EL (cell line): ENCODE results near the gene ZNG1E.
"Not testable (repeated sequence)": the region's sequence is repeated elsewhere in the genome, so short reads cannot be mapped to it uniquely, and the experiment has no call there.

Experiments
- DNase-seq: peaks from one replicate; pipeline ENCODE4 v3.0.0-alpha.2; 2016

ZNG1E gene

DNA sequence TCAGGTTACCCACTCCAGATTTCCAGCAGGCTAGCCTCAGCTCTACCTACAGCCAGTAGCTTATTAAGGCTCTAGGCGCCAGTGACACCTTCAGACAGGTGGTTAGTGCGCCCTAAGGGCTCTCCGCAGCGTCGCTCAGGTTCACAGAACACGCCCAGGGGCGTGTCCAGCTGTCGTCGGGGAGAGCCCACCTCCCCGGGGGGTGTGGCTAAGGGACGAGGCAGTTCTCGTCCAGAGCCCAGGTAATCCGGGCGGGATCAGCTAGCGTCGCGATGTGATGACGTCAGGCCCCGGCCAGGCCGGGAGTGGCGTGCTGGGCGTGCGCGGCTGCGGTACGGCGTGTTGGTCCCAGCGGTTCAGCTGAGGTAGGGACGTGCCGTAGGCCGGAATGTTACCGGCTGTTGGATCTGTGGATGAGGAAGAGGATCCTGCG is at the start of gene ZNG1E:
Gene ZNG1E, plus strand, starts transcription at position 340 of the 433 bp plus-strand sequence. Its CDS starts 49 bp downstream, at position 389.
- not testable (repeated sequence) for DNase-seq

DNA sequence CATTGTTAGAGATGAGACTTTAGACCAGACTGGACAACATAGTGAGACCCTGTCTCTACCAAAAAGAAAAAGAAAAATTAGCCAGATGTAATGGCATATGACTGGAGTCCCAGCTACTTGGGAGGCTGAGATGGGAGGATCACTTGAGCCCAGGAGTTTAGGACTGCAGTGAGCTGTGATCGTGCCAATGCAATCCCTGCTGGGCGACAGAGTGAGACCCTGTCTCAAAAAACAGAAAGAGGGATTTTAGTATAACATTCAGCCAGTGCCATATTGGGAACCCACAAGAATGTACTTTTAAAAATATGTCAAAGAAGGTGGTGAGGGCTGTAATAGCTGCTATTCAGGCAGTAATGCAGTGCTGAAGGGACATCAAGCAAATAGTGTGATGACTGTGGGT is 2.1 kb upstream of the ZNG1E start:
- DNase-seq = not testable (repeated sequence)

DNA sequence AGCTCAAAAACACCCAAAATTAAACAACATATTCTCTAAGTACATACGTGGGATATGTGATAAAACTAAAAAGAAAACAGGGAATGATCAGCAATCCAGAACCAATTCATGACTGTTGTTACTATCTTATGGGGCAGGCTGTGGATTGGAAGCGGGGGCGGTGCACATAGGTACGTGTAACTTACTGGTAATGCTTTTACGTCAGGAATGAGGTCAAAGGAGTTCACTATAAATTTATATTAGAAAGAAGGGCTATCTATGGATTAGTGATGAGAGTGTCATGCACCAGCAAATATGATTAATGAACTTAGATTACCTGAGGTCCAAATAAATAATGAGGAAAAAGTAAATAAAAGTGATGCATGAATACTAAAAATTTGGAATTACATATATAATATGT is 710 bp upstream of the ZNG1E start:
- DNase-seq = not testable (repeated sequence)

DNA sequence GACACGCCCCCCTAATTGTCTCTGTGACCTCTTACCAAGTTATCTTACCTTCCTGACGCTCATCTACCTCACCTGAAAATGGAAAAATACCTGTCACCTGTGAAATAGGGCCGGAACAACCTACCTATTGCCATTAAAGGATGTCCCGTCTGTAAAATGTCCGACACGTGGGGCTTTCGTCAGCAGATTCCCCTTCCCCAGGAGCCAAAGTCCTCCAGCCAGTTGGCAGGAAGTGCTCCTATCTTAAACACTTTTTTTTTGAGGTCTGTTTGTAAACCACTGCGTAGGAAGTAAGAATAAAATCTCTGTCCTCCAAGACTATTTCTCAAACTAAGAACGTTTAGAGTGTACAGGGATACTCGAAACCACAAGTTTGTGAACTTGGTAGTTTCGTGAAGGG is 661 bp downstream of the ZNG1E start:
- DNase-seq = not testable (repeated sequence)

DNA sequence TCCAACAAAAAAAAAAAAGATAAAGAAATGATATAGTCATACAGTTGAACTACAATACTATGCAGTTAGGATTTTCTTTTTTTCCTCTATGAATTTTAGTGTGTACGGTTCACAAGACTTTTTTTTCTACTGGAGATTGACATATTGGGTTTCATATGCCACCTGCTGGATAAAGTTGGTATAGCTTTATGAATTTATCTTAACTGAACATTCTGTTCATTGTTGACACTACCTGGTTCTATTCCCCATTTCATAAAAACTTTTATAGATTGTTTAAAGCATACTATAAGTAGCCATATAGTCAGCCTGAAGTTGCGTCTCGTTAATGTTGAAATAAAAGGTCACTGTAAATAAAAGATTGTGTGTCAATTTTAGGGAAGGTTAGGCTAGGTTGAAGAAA is 2.8 kb downstream of the ZNG1E start:
- DNase-seq = not testable (repeated sequence)

DNA sequence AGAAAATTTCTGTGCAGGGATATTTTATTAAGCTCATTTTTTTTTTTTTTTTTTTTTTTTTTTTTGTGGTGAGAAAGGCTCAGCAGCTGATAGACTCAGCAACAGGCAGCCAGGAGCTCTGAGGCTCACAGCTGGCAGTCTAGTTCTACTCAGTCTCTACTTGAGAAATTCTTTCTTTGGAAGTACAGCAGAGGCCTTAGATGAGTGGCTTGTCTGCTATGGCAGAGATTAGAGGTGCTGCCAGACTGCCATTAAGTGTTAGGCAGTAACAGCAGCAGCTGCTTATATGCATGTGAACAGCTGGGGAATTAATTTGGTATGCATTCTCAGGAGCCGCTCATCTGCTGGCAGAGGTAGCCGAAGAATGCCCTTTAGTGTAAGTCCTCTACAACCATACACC is 27.8 kb downstream of the ZNG1E start:
- not testable (repeated sequence) for DNase-seq

DNA sequence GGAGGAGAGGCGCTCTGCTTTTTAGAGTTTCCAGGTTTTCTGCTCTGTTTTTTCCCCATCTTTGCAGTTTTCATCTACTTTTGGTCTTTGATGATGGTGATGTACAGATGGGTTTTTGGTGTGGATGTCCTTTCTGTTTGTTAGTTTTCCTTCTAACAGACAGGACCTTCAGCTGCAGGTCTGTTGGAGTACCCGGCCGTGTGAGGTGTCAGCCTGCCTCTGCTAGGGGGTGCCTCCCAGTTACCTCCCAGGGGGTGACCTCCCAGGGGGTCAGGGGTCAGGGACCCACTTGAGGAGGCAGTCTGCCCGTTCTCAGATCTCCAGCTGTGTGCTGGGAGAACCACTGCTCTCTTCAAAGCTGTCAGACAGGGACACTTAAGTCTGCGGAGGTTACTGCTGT is 38.7 kb downstream of the ZNG1E start:
- DNase-seq = not testable (repeated sequence)

DNA sequence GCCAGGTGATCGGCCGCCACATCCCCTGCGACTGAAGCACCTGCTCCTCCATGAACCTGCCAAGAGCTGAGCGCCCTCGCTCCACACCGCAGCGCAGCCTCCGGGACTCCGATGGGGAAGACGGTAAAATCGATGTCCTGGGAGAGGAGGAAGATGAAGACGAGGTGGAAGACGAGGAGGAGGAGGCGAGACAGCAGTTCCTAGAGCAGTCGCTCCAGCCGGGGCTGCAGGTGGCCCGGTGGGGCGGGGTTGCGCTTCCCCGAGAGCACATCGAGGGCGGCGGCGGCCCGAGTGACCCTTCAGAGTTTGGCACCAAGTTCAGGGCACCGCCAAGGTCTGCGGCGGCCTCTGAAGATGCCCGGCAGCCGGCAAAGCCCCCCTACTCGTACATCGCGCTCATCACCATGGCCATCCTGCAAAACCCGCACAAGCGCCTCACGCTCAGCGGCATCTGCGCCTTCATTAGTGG is 61.4 kb downstream of the ZNG1E start, which contains the start of gene FOXD4L4:
Gene FOXD4L4, plus strand, starts transcription at position 51 of the 469 bp plus-strand sequence. Its CDS starts 0 bp downstream, at position 51.
- not testable (repeated sequence) for DNase-seq

DNA sequence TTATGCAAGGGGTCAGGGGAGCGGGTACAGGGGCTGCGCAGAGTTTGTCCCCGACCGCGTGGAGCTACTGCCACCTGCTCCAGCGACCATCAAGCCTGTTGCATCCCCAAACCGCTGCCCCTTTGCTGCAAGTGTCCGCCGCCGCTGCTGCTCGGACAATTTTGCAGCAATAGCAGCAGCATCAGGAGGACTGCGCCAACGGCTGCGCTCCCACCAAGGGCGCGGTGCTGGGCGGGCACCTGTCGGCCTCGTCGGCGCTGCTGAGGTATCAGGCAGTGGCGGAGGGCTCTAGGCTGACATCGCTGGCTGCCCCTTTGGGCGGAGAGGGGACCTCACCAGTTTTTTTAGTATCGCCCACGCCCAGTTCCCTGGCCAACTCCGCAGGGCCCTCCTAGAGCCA is 62.4 kb downstream of the ZNG1E start:
- not testable (repeated sequence) for DNase-seq
